Upper lobe of left lung (tissue), 6 donors: ENCODE data around the gene NCK2. TPM values are rescaled to one million over a fixed set of nuclear protein-coding genes. Genes with fewer than 3 reads are reported as not detected.

Source experiments
- ATAC-seq, 2 donors: fragments of 200-7000 bp; cut with Tn5 transposase; one replicate each; pipeline ENCODE4 v1.9.1; 2022; ENCODE audit warnings: mild to moderate bottlenecking in 2 of 2, moderate library complexity in 2 of 2; ENCODE audit not compliant: low FRiP score in 2 of 2
- DNase-seq, 2 donors: peaks; one replicate each; pipeline ENCODE4 v3.0.0-alpha.2; 2019 to 2020
- H3K27ac ChIP-seq, 4 donors: fragments of 200-600 bp; sonication (generic); one replicate each; pipeline ENCODE4 v1.5.1; 2016 to 2019
- H3K27me3 ChIP-seq, 4 donors: fragments of 200-600 bp; sonication (generic); one replicate each; pipeline ENCODE4 v1.5.1; 2017 to 2019
- H3K36me3 ChIP-seq, 4 donors: fragments of 200-600 bp; sonication (generic); one replicate each; pipeline ENCODE4 v1.5.1; 2016 to 2019
- H3K4me1 ChIP-seq, 4 donors: fragments of 200-600 bp; sonication (generic); one replicate each; pipeline ENCODE4 v1.5.1; 2018 to 2019
- H3K4me3 ChIP-seq, 4 donors: fragments of 200-600 bp; sonication (generic); one replicate each; pipeline ENCODE4 v1.5.1; 2017 to 2019; ENCODE audit warnings: mild to moderate bottlenecking in 2 of 4, moderate library complexity in 1 of 4
- H3K9me3 ChIP-seq, 4 donors: fragments of 200-600 bp; sonication (generic); one replicate each; pipeline ENCODE4 v1.5.1; 2018 to 2019
- EP300 ChIP-seq, 4 donors: sonication (generic); formaldehyde crosslinking; IDR thresholded peaks; one replicate each; pipeline ENCODE4 v1.5.1; 2017; ENCODE audit warnings: antibody characterized with exemption in 4 of 4, control low read depth in 2 of 4
- POLR2A ChIP-seq, 4 donors: fragments of 450-650 bp; IDR thresholded peaks; one replicate each; pipeline ENCODE4 v1.5.1; 2016 to 2017; ENCODE audit warnings: antibody characterized with exemption in 4 of 4, mild to moderate bottlenecking in 2 of 4
- POLR2AphosphoS5 ChIP-seq, 2 donors: sonication (generic); formaldehyde crosslinking; IDR thresholded peaks; one replicate each; pipeline ENCODE4 v1.5.1; 2017; ENCODE audit warnings: antibody characterized with exemption in 2 of 2
- WGBS, 2 donors: methylation state at CpG; one replicate each; pipeline ENCODE4 v1.1.5; 2017 to 2018; 5-methylcytosine and 5-hydroxymethylcytosine counted together
- total RNA-seq, 6 donors: library from RNA; depleted of rRNA in 4 of 6; stranded (reverse); fragments of >200 nt in 4 of 6; gene quantifications; one replicate each; pipeline versions ENCODE4 v1.1.0 to v1.2.1, GENCODE V29; 2016 to 2021
- TF ChIP-seq, protein P1 (sequence below), 6 experiments: fragments of 450-650 bp in 4 of 6; fragments of 200-600 bp in 2 of 6; sonication (generic) in 2 of 6; IDR thresholded peaks; one replicate each; pipeline ENCODE4 v1.5.1; 2016 to 2019; ENCODE audit warnings: antibody characterized with exemption in 6 of 6
- donor health status: DM: no; HTN: no; CAD: no; lungs with moderate emphysema.
- donor health status: DM: no; HTN: yes; CAD: no; lungs with severe emphysema.

The NCK2 gene
- total RNA-seq, 6 donors from 2014 or later: 29.3 to 48.6 (median 37.9) TPM

DNA sequence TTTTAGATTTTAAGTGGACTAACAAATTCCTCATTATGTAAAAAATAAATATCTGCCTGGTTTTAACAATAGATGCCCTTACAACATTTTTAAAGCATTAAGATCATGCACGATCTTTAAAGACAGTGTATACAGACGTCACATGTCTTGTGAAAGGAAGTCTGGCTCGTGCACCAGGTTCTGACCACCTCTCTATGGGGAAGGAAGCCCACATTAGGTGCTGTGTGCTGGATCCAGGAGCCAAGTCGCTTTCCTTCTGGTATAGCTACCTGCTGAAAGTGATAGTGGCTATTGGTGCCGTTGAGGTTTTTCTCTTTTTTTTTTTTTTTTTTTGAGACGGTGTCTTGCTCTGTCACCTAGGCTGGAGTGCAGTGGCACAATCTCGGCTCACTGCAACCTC lies 116.5 kb downstream of the NCK2 start:
- Histone ChIP-seq H3K27ac (no peak overlapping the region), H3K36me3 (peaks cover 0 to 7% (median 0%) of the 10 kb centered on the region in 4 donors), H3K9me3 (no peaks in the 10 kb centered on the region), H3K27me3 (no peaks in the 10 kb centered on the region), H3K4me1 (peaks cover 0 to 3% (median 1%) of the 10 kb centered on the region in 4 donors), H3K4me3 (no peak overlapping the region)
- no peak for ATAC-seq
- no peak for DNase-seq
- TF ChIP-seq POLR2AphosphoS5 (IDR thresholded peaks at IDR 0.05) (no peak), POLR2A (IDR thresholded peaks at IDR 0.05) (no peak), EP300 (IDR thresholded peaks at IDR 0.05) (no peak)
- TF ChIP-seq, protein P1, sequence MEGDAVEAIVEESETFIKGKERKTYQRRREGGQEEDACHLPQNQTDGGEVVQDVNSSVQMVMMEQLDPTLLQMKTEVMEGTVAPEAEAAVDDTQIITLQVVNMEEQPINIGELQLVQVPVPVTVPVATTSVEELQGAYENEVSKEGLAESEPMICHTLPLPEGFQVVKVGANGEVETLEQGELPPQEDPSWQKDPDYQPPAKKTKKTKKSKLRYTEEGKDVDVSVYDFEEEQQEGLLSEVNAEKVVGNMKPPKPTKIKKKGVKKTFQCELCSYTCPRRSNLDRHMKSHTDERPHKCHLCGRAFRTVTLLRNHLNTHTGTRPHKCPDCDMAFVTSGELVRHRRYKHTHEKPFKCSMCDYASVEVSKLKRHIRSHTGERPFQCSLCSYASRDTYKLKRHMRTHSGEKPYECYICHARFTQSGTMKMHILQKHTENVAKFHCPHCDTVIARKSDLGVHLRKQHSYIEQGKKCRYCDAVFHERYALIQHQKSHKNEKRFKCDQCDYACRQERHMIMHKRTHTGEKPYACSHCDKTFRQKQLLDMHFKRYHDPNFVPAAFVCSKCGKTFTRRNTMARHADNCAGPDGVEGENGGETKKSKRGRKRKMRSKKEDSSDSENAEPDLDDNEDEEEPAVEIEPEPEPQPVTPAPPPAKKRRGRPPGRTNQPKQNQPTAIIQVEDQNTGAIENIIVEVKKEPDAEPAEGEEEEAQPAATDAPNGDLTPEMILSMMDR (IDR thresholded peaks at IDR 0.05): no peak
- 55 to 75% methylated on average over 7 of the region's 7 CpGs for WGBS, 2 donors

DNA sequence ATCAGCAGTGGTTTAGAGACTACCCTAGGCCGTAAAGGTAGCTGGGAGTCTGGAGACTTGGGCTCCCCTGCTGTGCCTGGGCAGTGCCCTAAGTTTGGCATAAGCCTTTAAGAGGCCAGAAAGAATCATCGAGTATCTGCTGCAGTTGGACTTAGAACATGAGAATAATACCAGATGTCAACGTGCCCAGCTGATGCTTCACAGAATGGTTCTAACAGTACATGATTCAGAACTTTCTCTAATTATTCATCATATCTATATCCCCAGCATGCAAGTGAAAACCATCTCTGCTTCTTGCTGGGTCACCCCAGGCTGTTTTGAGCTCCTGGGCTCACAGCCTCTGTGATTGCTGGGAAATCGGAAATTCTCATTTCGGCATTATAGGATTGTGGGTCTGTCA lies 118.1 kb downstream of the NCK2 start:
- ATAC-seq (no peak), DNase-seq (no peak)
- Histone ChIP-seq H3K9me3 (no peaks in the 10 kb centered on the region), H3K27ac (no peak overlapping the region), H3K27me3 (no peaks in the 10 kb centered on the region), H3K4me3 (no peak overlapping the region), H3K36me3 (no peaks in the 10 kb centered on the region), H3K4me1 (peaks cover 0 to 11% (median 4%) of the 10 kb centered on the region in 4 donors)
- 89 to 91% methylated on average over 5 of the region's 5 CpGs for WGBS, 2 donors
- TF ChIP-seq, protein P1 (IDR thresholded peaks at IDR 0.05): no peak
- TF ChIP-seq EP300 (IDR thresholded peaks at IDR 0.05) (no peak), POLR2A (IDR thresholded peaks at IDR 0.05) (no peak), POLR2AphosphoS5 (IDR thresholded peaks at IDR 0.05) (no peak)

DNA sequence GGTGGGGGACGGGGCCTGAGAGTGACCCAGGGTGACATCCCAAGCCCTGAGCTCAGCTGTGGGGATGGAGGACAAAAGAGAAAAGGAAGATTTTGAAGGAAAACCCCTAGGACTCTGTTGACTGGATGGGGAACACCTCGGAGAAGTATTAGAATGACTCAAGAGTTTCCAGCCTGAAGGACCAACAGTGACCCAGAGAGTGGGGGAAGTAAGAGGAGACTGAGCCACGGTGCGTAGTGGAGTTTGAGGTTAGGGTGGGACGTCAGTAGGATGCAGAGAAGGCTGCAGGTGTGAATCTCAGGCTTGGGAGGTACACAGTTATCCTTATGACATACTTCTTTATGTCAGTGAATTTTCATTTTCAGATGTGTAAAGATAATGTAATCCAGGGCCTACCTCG lies 119.5 kb downstream of the NCK2 start:
- TF ChIP-seq, protein P1 (IDR thresholded peaks at IDR 0.05): no peak
- TF ChIP-seq EP300 (IDR thresholded peaks at IDR 0.05): no peak
- TF ChIP-seq POLR2AphosphoS5 (IDR thresholded peaks at IDR 0.05): no peak
- TF ChIP-seq POLR2A (IDR thresholded peaks at IDR 0.05): no peak
- H3K9me3 ChIP-seq: no peaks in the 10 kb centered on the region
- ATAC-seq (no peak), DNase-seq (no peak)
- H3K27me3 ChIP-seq: no peaks in the 10 kb centered on the region
- H3K4me1 ChIP-seq: peaks cover 0 to 20% (median 13%) of the 10 kb centered on the region in 4 donors
- H3K4me3 ChIP-seq: no peak overlapping the region
- H3K36me3 ChIP-seq: no peaks in the 10 kb centered on the region
- H3K27ac ChIP-seq: no peak overlapping the region
- 84 to 87% methylated on average over 6 of the region's 6 CpGs for WGBS, 2 donors

DNA sequence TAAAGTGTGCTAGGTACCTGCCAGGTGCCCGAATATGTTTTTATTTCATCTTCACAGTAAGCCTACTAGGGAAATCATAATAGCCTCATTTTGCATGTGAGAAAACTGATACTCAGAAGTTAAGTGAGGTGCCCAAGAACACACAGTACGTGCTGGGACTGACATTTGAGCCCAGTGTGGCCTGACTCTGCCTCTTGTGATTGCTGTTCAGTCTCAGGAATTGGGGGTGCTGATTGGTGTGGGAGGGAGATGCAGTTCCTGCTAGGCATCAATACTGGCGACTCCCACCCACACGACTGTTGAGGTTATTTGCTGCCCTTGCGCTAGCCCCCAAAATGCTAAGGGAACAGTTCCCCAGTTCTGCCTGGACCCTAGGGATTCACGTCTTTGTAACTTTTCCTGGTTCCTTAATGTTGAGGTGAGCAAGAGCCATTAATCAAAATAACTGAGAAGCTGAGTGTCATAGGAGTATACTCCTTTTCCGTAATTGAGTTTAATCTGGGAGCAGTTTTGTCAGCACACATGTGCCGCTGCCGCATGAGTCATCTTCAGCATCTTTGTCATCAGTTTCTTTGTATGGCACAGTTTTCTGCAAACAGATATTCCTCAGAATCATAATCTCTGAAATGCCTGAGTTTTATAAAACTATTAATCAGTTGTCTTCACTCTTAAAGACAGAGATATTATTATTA lies 120.7 kb downstream of the NCK2 start:
- Histone ChIP-seq H3K27me3 (no peaks in the 10 kb centered on the region), H3K4me3 (no peak overlapping the region), H3K36me3 (no peaks in the 10 kb centered on the region), H3K27ac (no peak overlapping the region), H3K4me1 (peaks cover 0 to 20% (median 13%) of the 10 kb centered on the region in 4 donors), H3K9me3 (no peaks in the 10 kb centered on the region)
- 87 to 90% methylated on average over 9 of the region's 9 CpGs for WGBS, 2 donors
- ATAC-seq: no peak
- no peak for DNase-seq
- TF ChIP-seq, protein P1 (IDR thresholded peaks at IDR 0.05): no peak
- TF ChIP-seq EP300 (IDR thresholded peaks at IDR 0.05) (no peak), POLR2A (IDR thresholded peaks at IDR 0.05) (no peak), POLR2AphosphoS5 (IDR thresholded peaks at IDR 0.05) (no peak)
